GM12874 (cell line): Measurements from ENCODE around the gene NIN.

ENCODE experiments used
- TF ChIP-seq, protein P1 (sequence below): IDR thresholded peaks from 2 replicates; pipeline ENCODE4 v1.5.1; 2011; ENCODE audit warnings: low read depth, mild to moderate bottlenecking, control low read depth, low read length, moderate library complexity; ENCODE audit not compliant: insufficient read depth

The NIN gene

DNA sequence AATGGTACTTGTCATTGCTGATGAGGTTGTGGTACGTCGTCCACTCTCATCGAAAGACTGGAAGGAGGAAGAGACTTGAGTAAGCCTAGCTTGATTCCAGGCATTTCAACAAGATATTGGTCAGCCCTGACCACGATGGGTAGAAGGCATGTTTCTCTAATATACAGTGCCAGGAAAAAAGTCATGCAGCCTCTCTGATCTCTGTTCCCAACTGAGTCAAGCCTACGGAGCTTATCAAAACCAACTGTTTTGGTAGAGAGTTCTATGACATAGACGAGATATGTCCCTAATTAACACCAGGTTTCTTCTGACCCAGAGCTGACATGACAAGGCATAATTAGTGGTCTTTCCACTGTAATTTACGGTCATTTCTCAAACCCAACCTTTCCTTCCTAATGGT lies 58.5 kb downstream of the NIN start:
- TF ChIP-seq, protein P1, sequence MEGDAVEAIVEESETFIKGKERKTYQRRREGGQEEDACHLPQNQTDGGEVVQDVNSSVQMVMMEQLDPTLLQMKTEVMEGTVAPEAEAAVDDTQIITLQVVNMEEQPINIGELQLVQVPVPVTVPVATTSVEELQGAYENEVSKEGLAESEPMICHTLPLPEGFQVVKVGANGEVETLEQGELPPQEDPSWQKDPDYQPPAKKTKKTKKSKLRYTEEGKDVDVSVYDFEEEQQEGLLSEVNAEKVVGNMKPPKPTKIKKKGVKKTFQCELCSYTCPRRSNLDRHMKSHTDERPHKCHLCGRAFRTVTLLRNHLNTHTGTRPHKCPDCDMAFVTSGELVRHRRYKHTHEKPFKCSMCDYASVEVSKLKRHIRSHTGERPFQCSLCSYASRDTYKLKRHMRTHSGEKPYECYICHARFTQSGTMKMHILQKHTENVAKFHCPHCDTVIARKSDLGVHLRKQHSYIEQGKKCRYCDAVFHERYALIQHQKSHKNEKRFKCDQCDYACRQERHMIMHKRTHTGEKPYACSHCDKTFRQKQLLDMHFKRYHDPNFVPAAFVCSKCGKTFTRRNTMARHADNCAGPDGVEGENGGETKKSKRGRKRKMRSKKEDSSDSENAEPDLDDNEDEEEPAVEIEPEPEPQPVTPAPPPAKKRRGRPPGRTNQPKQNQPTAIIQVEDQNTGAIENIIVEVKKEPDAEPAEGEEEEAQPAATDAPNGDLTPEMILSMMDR: no peak

DNA sequence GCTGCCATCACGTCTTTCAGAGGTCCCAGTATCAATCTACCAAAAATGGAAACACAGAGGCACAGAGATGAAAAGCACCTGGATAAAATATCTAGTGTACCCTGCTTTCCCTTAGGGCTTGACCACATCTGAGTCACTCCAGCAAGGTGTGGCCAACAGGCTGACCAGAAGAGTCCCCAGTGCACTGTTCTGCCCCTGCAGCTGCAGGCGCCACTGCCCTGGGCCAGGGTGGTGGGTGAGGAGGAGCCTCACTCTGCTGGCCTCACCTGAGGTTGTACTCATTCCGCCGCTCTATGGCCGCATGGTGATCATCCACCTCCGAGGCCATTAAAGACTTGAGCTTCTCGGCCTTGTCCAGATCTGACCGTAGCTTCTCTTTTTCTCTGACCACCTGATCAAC lies 60.4 kb downstream of the NIN start:
- TF ChIP-seq, protein P1: no peak

DNA sequence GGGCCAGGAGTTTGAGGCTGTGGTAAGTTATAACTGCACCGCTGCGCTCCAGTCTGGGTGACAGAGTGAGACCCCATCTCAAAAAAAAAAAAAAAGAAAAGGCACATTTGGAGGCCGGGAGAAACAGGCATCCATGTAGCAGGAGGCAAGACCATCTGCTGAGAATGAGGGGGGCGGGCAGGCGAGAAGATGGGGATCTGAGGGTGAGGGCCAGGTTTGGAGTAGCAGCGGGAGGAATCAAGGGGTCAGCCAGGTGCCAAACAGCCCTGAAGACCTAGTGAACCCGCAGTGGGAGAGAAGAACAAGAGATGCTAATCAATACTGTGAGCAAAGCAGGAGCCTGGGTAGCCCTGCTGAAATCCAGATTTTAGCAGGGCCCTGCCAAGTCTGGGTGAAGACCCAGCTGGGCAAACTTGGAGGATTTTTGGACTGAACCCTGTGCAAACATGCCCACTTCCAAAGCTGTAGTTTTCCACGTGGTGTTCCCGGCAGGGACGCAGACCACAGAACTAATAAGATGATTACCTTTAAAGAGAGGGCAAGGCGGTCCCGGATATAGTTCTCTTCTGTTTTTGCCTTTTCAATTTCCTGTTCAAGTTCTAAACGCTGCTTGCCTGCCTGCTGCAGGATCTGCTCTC lies 61.0 kb downstream of the NIN start:
- TF ChIP-seq, protein P1: no peak

DNA sequence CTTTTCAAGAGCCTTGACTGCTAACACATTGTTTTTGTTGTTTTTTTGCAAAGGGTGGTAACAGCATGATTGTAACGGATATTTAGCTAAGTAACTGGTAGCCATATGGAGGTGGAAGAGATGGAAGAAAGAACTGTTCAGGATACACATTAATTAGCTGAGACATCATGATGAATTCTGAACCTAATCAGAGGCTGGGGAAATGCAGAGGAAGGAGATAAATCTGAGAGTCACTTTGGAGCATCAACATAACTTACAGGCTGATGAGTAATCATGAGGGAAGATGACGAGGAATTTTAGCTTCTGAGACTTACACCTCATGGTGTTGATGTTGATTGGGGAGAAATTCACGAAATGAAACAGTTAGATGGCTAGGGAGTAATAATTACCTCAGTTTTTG lies 62.3 kb downstream of the NIN start:
- TF ChIP-seq, protein P1: no peak

DNA sequence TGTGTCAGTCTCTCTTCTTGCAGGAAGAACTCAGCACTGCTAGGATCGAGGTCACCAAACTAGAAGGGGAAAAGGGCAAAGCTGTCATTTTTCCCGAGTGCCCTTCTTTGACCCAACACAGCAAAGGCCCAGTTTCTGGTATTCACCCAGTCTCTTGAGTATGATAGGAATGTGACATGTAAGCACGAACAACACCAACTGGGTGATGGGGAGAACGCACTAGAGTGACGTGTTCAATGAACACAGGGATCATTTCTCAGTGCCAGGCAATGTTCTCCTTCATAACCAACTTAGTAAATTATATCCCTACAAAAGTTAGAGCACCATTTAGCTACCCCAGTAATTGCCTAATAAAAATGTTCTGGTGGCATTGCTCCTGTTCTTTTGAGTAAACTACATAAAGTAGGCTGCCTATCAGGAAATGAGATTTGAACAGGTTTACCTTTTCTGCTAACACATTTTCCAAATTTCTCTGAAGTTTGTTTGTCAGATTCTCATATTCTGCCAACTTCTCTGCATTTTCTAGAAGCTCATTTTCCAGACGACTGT lies 64.5 kb downstream of the NIN start:
- TF ChIP-seq, protein P1: no peak

DNA sequence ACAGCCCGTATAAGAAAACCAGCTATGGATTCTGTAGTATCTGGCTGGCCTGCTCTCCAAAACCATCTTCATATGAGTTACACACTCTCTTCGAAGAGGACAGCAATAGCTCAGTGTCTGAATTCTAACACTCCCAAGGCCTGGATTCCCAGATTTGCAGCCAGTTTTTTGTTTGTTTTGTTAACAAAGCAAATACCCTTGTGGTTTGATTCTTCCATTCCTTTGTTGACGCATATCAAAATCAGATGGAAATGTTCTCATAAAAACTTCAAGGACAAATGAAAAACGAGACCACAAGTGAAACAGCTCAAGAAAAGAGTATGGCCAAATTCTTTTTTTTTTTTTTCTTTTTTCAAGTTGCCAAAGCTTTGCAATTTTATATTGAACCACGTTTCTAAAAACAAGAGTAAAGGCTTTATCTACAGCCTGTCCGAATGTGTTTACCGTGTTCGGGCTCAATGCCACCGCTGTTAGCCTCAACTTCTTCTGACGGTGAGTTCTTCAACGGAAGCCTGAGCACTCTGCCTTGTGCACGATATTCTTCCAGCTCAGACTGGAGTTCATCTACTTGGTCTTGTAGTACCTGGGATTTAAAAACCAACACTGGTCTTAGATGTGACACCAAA lies 67.5 kb downstream of the NIN start:
- TF ChIP-seq, protein P1: no peak

DNA sequence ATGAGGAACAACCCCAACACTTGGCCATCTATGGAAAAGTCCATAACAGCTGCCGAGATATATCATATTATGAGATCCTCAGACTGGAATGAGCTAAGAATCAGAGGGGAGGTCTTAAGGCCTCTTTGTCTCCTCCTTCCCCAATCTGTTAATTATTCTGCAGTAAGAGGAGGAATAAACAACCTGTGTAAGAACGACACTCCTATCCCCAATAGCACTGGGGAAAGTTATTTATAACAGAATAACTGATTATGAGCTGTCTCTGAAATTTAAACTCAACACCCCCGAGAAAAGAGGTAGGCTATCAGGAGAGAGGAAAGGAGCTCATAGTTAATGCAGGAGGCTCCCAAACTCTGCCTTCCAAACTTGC lies 68.0 kb downstream of the NIN start:
- TF ChIP-seq, protein P1: no peak
